SK-N-SH (cell line): Measurements from ENCODE around the gene EMX2. TPM values are rescaled to one million over a fixed set of nuclear protein-coding genes. Genes with fewer than 3 reads are reported as not detected.

Experiments used
- CTCF ChIA-PET: fragments of 300-600, 350-600 bp; formaldehyde crosslinking; extraction: SDS; loops from one replicate; lab custom pipeline; 2021; lab: Yijun Ruan, JAX
- POLR2A ChIA-PET: fragments of 350-600 bp; sonication (Branson Sonifier 250); formaldehyde crosslinking; extraction: SDS; loops from one replicate; lab custom pipeline; 2020; ENCODE audit warnings: antibody characterized with exemption, inconsistent platforms; lab: Yijun Ruan, JAX
- DNase-seq: peaks from one replicate; pipeline ENCODE4 v3.0.0; 2012
- H2AFZ ChIP-seq: fragments of 200-600 bp; sonication (generic); 2 replicates; pipeline ENCODE4 v1.8.1; 2016; ENCODE audit warnings: antibody characterized with exemption, mild to moderate bottlenecking, low read depth
- H3F3A ChIP-seq: fragments of 200-600 bp; sonication (generic); replicated peaks from 2 replicates; pipeline ENCODE3; 2016; ENCODE audit warnings: antibody characterized with exemption, mild to moderate bottlenecking; ENCODE audit not compliant: insufficient read depth
- H3K27ac ChIP-seq, 2 experiments: fragments of 200-500 bp in 1 of 2; fragments of 200-600 bp in 1 of 2; sonication (Bioruptor generic) in 1 of 2; sonication (generic), shearing (Covaris generic) in 1 of 2; 2 replicates each; pipeline versions ENCODE4 v1.5.1 to v1.6.1; 2014 to 2016; ENCODE audit warnings: low read depth in 2 of 2, inconsistent platforms in 1 of 2, low read length in 1 of 2, mild to moderate bottlenecking in 1 of 2, mixed read lengths in 1 of 2
- H3K27me3 ChIP-seq: fragments of 200-600 bp; sonication (generic), shearing (Covaris generic); 2 replicates; pipeline ENCODE4 v1.6.1; 2016; ENCODE audit warnings: mixed run types; ENCODE audit not compliant: insufficient read depth
- H3K36me3 ChIP-seq, 2 experiments: fragments of 200-500 bp in 1 of 2; fragments of 200-600 bp in 1 of 2; sonication (Bioruptor generic) in 1 of 2; sonication (generic) in 1 of 2; replicated peaks in 1 of 2; 2 replicates each; pipeline versions ENCODE3 to v1.5.1; 2014 to 2016; ENCODE audit warnings: low read length in 1 of 2, mild to moderate bottlenecking in 1 of 2; ENCODE audit not compliant: insufficient read depth in 2 of 2, control insufficient read depth in 1 of 2
- H3K4me1 ChIP-seq, 2 experiments: fragments of 200-500 bp in 1 of 2; fragments of 200-600 bp in 1 of 2; sonication (Bioruptor generic) in 1 of 2; sonication (generic), shearing (Covaris generic) in 1 of 2; 2 replicates each; pipeline versions ENCODE4 v1.5.1 to v1.6.1; 2014 to 2016; ENCODE audit warnings: low read depth in 1 of 2, low read length in 1 of 2, mixed run types in 1 of 2; ENCODE audit not compliant: insufficient read depth in 2 of 2, control insufficient read depth in 1 of 2
- H3K4me2 ChIP-seq: fragments of 200-600 bp; sonication (generic), shearing (Covaris generic); 2 replicates; pipeline ENCODE4 v1.6.1; 2017; ENCODE audit warnings: mixed run types
- H3K4me3 ChIP-seq, 2 experiments: fragments of 200-500 bp in 1 of 2; fragments of 200-600 bp in 1 of 2; sonication (Bioruptor generic) in 1 of 2; sonication (generic), shearing (Covaris generic) in 1 of 2; 2 replicates each; pipeline versions ENCODE4 v1.5.1 to v1.8.1; 2014 to 2016; ENCODE audit warnings: low read depth in 2 of 2, inconsistent platforms in 1 of 2, low read length in 1 of 2, mild to moderate bottlenecking in 1 of 2, mixed read lengths in 1 of 2, moderate library complexity in 1 of 2
- H3K79me2 ChIP-seq: fragments of 200-600 bp; sonication (generic); 2 replicates; pipeline ENCODE4 v1.8.1; 2017; ENCODE audit warnings: mild to moderate bottlenecking; ENCODE audit not compliant: insufficient read depth
- H3K9ac ChIP-seq: fragments of 200-600 bp; sonication (generic); 2 replicates; pipeline ENCODE4 v1.6.1; 2017; ENCODE audit warnings: mixed run types
- H3K9me2 ChIP-seq: fragments of 200-600 bp; sonication (generic); 2 replicates; pipeline ENCODE4 v1.6.1; 2017; ENCODE audit warnings: mixed run types
- H3K9me3 ChIP-seq: fragments of 200-600 bp; sonication (generic); 2 replicates; pipeline ENCODE4 v1.6.1; 2017; ENCODE audit warnings: mixed run types, mild to moderate bottlenecking, moderate library complexity
- H4K20me1 ChIP-seq: fragments of 200-600 bp; sonication (generic); 2 replicates; pipeline ENCODE4 v1.6.1; 2017; ENCODE audit warnings: mild to moderate bottlenecking, mixed run types; ENCODE audit not compliant: insufficient read depth
- ELF1 ChIP-seq: IDR thresholded peaks from 2 replicates; pipeline ENCODE4 v1.4.0; 2012
- EZH2phosphoT487 ChIP-seq: fragments of 200-600 bp; sonication (generic); IDR thresholded peaks from 2 replicates; pipeline ENCODE4 v1.6.1; 2017; ENCODE audit warnings: low read depth, mixed run types, mild to moderate bottlenecking, antibody characterized with exemption, moderate library complexity, borderline replicate concordance
- FOSL2 ChIP-seq: IDR thresholded peaks from 2 replicates; pipeline ENCODE4 v1.4.0; 2012; ENCODE audit warnings: low read depth, mild to moderate bottlenecking, moderate library complexity, borderline replicate concordance
- FOXJ3 ChIP-seq: sonication (generic); formaldehyde crosslinking; IDR thresholded peaks from 2 replicates; pipeline ENCODE4 v1.5.1; 2020; ENCODE audit warnings: mild to moderate bottlenecking, missing genetic modification reagents
- GABPA ChIP-seq: IDR thresholded peaks from 2 replicates; pipeline ENCODE4 v1.4.0; 2012; ENCODE audit warnings: low read depth, mild to moderate bottlenecking
- IRF3 ChIP-seq: fragments of 150-350 bp; IDR thresholded peaks from 2 replicates; pipeline ENCODE4 v1.6.1; 2016; ENCODE audit warnings: mild to moderate bottlenecking, low read depth, low read length
- MEF2A ChIP-seq: IDR thresholded peaks from 2 replicates; pipeline ENCODE4 v1.4.0; 2012; ENCODE audit warnings: low read depth, borderline replicate concordance
- MXI1 ChIP-seq: IDR thresholded peaks from 2 replicates; pipeline ENCODE4 v1.6.1; 2012; ENCODE audit warnings: mild to moderate bottlenecking, low read depth, low read length, improper control_type of control experiment
- NFIC ChIP-seq: IDR thresholded peaks from 2 replicates; pipeline ENCODE4 v1.4.0; 2012; ENCODE audit warnings: borderline replicate concordance
- NRF1 ChIP-seq: IDR thresholded peaks from 2 replicates; pipeline ENCODE4 v1.6.1; 2012; ENCODE audit warnings: low read depth, mild to moderate bottlenecking, low read length
- PBX3 ChIP-seq: IDR thresholded peaks from 2 replicates; pipeline ENCODE4; 2012
- RAD21 ChIP-seq: IDR thresholded peaks from 2 replicates; pipeline ENCODE4 v1.6.1; 2012; ENCODE audit warnings: mild to moderate bottlenecking, low read length
- RFX5 ChIP-seq: IDR thresholded peaks from 2 replicates; pipeline ENCODE4 v1.6.1; 2012; ENCODE audit warnings: mild to moderate bottlenecking, improper control_type of control experiment, low read length
- RXRA ChIP-seq: IDR thresholded peaks from 2 replicates; pipeline ENCODE4 v1.4.0; 2012; ENCODE audit warnings: low read depth, mild to moderate bottlenecking, borderline replicate concordance
- SIN3A ChIP-seq: IDR thresholded peaks from 2 replicates; pipeline ENCODE4 v1.6.1; 2012; ENCODE audit warnings: low read depth, mild to moderate bottlenecking, low read length, moderate library complexity, borderline replicate concordance
- SMC3 ChIP-seq: IDR thresholded peaks from 2 replicates; pipeline ENCODE4 v1.6.1; 2012; ENCODE audit warnings: low read depth, low read length, improper control_type of control experiment
- TCF12 ChIP-seq: IDR thresholded peaks from 2 replicates; pipeline ENCODE4 v1.4.0; 2012
- USF2 ChIP-seq: fragments of 150-350 bp; IDR thresholded peaks from 2 replicates; pipeline ENCODE4 v1.6.1; 2017; ENCODE audit warnings: antibody characterized with exemption, low read length, low read depth, borderline replicate concordance
- WGBS: methylation state at CpG from one replicate; pipeline ENCODE4 v1.1.6; 2017; ENCODE audit warnings: low lambda C conversion rate; 5-methylcytosine and 5-hydroxymethylcytosine counted together
- polyA plus RNA-seq, 3 experiments: library from polyadenylated mRNA; depleted of rRNA; stranded (reverse); fragments of >200 nt; gene quantifications; 2 replicates each; pipeline ENCODE4 v1.2.3, GENCODE V29; 2012
- TF ChIP-seq, protein P1 (sequence below): IDR thresholded peaks from 2 replicates; pipeline ENCODE4 v1.6.1; 2012; ENCODE audit warnings: mild to moderate bottlenecking, low read depth, low read length, moderate library complexity
- TF ChIP-seq, protein P2 (sequence below): IDR thresholded peaks from 2 replicates; pipeline ENCODE4 v1.4.0; 2012; ENCODE audit warnings: low read depth, borderline replicate concordance
- TF ChIP-seq, protein P3 (sequence below): IDR thresholded peaks from 2 replicates; pipeline ENCODE4 v1.4.0; 2012; ENCODE audit warnings: low read depth

EMX2 gene
- polyA plus RNA-seq, 1 of the 3 experiments (the other 2 are of a cell fraction), result not detected

- CTCF ChIA-PET, result no interaction called here
Observed at GRCh38 chr10:117509573-117509972, 33.0 kb upstream of the EMX2 start.

GRCh38 chr10:117511601-117512390, 30.8 kb upstream of the EMX2 start:
- H3K27ac ChIP-seq, result no peak overlapping the region
- H2AFZ ChIP-seq, result no peak overlapping the region
- no peaks in the 10 kb centered on the region for H3K9me2 ChIP-seq
- H3F3A ChIP-seq, result no peaks in the 10 kb centered on the region
- H3K9ac ChIP-seq, result no peak overlapping the region
- no peaks in the 10 kb centered on the region for H3K79me2 ChIP-seq
- H3K4me3 ChIP-seq, result no peak overlapping the region
- 49% methylated on average over 8 of the region's 17 CpGs for WGBS
- peaks cover 0 to 6% of the 10 kb centered on the region in 2 experiments; a peak in 2 of 4 replicates for H3K4me1 ChIP-seq
- no peaks in the 10 kb centered on the region for H3K9me3 ChIP-seq
- no peaks in the 10 kb centered on the region for H3K36me3 ChIP-seq
- H3K27me3 ChIP-seq, result no peaks in the 10 kb centered on the region; the same call in 1 of the 2 replicates
- ChIA-PET POLR2A (no interaction called here), CTCF (interaction anchor here (1.0 to 1.8 kb wide), 6 partner anchors 9 to 948 kb away, joined by 3 to 7 read pairs (median 4); no protein-coding TSS in a partner anchor)
- no peak overlapping the region for H3K4me2 ChIP-seq
- no peak for DNase-seq
- H4K20me1 ChIP-seq, result no peaks in the 10 kb centered on the region
- TF ChIP-seq ELF1 (no peak), IRF3 (no peak), SIN3A (no peak), PBX3 (no peak), MEF2A (no peak)
- TF ChIP-seq, protein P1, sequence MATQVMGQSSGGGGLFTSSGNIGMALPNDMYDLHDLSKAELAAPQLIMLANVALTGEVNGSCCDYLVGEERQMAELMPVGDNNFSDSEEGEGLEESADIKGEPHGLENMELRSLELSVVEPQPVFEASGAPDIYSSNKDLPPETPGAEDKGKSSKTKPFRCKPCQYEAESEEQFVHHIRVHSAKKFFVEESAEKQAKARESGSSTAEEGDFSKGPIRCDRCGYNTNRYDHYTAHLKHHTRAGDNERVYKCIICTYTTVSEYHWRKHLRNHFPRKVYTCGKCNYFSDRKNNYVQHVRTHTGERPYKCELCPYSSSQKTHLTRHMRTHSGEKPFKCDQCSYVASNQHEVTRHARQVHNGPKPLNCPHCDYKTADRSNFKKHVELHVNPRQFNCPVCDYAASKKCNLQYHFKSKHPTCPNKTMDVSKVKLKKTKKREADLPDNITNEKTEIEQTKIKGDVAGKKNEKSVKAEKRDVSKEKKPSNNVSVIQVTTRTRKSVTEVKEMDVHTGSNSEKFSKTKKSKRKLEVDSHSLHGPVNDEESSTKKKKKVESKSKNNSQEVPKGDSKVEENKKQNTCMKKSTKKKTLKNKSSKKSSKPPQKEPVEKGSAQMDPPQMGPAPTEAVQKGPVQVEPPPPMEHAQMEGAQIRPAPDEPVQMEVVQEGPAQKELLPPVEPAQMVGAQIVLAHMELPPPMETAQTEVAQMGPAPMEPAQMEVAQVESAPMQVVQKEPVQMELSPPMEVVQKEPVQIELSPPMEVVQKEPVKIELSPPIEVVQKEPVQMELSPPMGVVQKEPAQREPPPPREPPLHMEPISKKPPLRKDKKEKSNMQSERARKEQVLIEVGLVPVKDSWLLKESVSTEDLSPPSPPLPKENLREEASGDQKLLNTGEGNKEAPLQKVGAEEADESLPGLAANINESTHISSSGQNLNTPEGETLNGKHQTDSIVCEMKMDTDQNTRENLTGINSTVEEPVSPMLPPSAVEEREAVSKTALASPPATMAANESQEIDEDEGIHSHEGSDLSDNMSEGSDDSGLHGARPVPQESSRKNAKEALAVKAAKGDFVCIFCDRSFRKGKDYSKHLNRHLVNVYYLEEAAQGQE, result no peak

More at GRCh38 chr10:117509573-117509972, 33.0 kb upstream of the EMX2 start:
- no peaks in the 10 kb centered on the region for H3F3A ChIP-seq
- DNase-seq, result no peak
- no peaks in the 10 kb centered on the region for H3K9me2 ChIP-seq
- no peak overlapping the region for H2AFZ ChIP-seq
- H3K36me3 ChIP-seq, result no peaks in the 10 kb centered on the region
- 40% methylated on average over 6 of the region's 7 CpGs for WGBS
- H3K27me3 ChIP-seq, result no peaks in the 10 kb centered on the region; the same call in 1 of the 2 replicates
- no peaks in the 10 kb centered on the region for H3K9me3 ChIP-seq
- POLR2A ChIA-PET, result no interaction called here
- TF ChIP-seq, protein P2, sequence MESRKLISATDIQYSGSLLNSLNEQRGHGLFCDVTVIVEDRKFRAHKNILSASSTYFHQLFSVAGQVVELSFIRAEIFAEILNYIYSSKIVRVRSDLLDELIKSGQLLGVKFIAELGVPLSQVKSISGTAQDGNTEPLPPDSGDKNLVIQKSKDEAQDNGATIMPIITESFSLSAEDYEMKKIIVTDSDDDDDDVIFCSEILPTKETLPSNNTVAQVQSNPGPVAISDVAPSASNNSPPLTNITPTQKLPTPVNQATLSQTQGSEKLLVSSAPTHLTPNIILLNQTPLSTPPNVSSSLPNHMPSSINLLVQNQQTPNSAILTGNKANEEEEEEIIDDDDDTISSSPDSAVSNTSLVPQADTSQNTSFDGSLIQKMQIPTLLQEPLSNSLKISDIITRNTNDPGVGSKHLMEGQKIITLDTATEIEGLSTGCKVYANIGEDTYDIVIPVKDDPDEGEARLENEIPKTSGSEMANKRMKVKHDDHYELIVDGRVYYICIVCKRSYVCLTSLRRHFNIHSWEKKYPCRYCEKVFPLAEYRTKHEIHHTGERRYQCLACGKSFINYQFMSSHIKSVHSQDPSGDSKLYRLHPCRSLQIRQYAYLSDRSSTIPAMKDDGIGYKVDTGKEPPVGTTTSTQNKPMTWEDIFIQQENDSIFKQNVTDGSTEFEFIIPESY, result no peak
- no peak for TF ChIP-seq USF2
- TF ChIP-seq EZH2phosphoT487, result no peak
- no peak for TF ChIP-seq MXI1
- TF ChIP-seq NRF1, result no peak
- no peak for TF ChIP-seq NFIC
- TF ChIP-seq SMC3, result no peak
- no peak for TF ChIP-seq FOSL2
- TF ChIP-seq, protein P3, sequence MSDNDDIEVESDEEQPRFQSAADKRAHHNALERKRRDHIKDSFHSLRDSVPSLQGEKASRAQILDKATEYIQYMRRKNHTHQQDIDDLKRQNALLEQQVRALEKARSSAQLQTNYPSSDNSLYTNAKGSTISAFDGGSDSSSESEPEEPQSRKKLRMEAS, result no peak
- TF ChIP-seq RFX5, result no peak
- no peak for TF ChIP-seq FOXJ3 (CRISPR knock-in tag)
- no peak for TF ChIP-seq SIN3A
- no peak for TF ChIP-seq TCF12
- TF ChIP-seq RAD21, result no peak
- no peak for TF ChIP-seq ELF1
- no peak for TF ChIP-seq GABPA
- no peak for TF ChIP-seq RXRA
- H3K4me2 ChIP-seq, result no peak overlapping the region
- H4K20me1 ChIP-seq, result no peaks in the 10 kb centered on the region
- peaks cover 0 to 8% of the 10 kb centered on the region in 2 experiments; a peak in 2 of 4 replicates for H3K4me1 ChIP-seq
- H3K79me2 ChIP-seq, result no peaks in the 10 kb centered on the region
- no peak overlapping the region for H3K9ac ChIP-seq
- no peak overlapping the region for H3K27ac ChIP-seq
- H3K4me3 ChIP-seq, result no peak overlapping the region
